ENCODE results near the gene IQCF2.
"Not testable (repeated sequence)": the region's sequence is repeated elsewhere in the genome, so short reads cannot be mapped to it uniquely, and the experiment has no call there.

The IQCF2 gene

GRCh38 chr3:51860703-51861665 lies at the start of gene IQCF2:
Gene IQCF2, plus strand, starts transcription at chr3:51861615. Its CDS starts 52 bp downstream, at chr3:51861667.
- DNase-seq: no peak

GRCh38 chr3:51813539-51813938 lies 47.9 kb upstream of the IQCF2 start:
- DNase-seq: no peak

- no peak for DNase-seq
These were observed 47.4 kb upstream of the IQCF2 start for GRCh38 chr3:51814034-51814433.

- DNase-seq: no peak
These were observed 45.8 kb upstream of the IQCF2 start for GRCh38 chr3:51815614-51816013.

GRCh38 chr3:51816723-51817122 lies 44.7 kb upstream of the IQCF2 start:
- no peak for DNase-seq

- DNase-seq: no peak
These were observed 44.0 kb upstream of the IQCF2 start for GRCh38 chr3:51817375-51817774.

GRCh38 chr3:51819151-51819550 lies 42.3 kb upstream of the IQCF2 start:
- no peak for DNase-seq

- no peak for DNase-seq
These were observed 41.6 kb upstream of the IQCF2 start for GRCh38 chr3:51819709-51820406.

- no peak for DNase-seq
These were observed 33.1 kb upstream of the IQCF2 start for GRCh38 chr3:51828297-51828696.

GRCh38 chr3:51830345-51830744 lies 31.1 kb upstream of the IQCF2 start:
- no peak for DNase-seq

GRCh38 chr3:51830836-51831385 lies 30.5 kb upstream of the IQCF2 start:
- no peak for DNase-seq

GRCh38 chr3:51836606-51837005 lies 24.8 kb upstream of the IQCF2 start:
- no peak for DNase-seq

GRCh38 chr3:51845129-51845528 lies 16.3 kb upstream of the IQCF2 start:
- no peak for DNase-seq

GRCh38 chr3:51855411-51855810 lies 6.0 kb upstream of the IQCF2 start:
- not testable (repeated sequence) for DNase-seq

GRCh38 chr3:51862886-51863285 lies 1.5 kb downstream of the IQCF2 start:
- no peak for DNase-seq

- DNase-seq: not testable (repeated sequence)
These were observed 7.5 kb downstream of the IQCF2 start for GRCh38 chr3:51868896-51869295.

GRCh38 chr3:51869304-51869703 lies 7.9 kb downstream of the IQCF2 start:
- no peak for DNase-seq

GRCh38 chr3:51873253-51873766 lies 11.9 kb downstream of the IQCF2 start:
- DNase-seq: no peak

- DNase-seq: no peak
These were observed 12.5 kb downstream of the IQCF2 start for GRCh38 chr3:51873876-51874275.

- no peak for DNase-seq
These were observed 13.0 kb downstream of the IQCF2 start for GRCh38 chr3:51874411-51874810.

GRCh38 chr3:51874889-51875288 lies 13.5 kb downstream of the IQCF2 start:
- no peak for DNase-seq

- DNase-seq: no peak
These were observed 14.1 kb downstream of the IQCF2 start, which contains the start of gene IQCF5 for GRCh38 chr3:51875501-51875900. Gene IQCF5, minus strand, starts transcription at chr3:51875601. Its CDS starts 70 bp downstream, at chr3:51875531.

- no peak for DNase-seq
These were observed 14.8 kb downstream of the IQCF2 start for GRCh38 chr3:51876186-51876585.
